Progenitor cell of endocrine pancreas (in vitro differentiated cells): ENCODE results near the gene SUPT5H. TPM values are rescaled to one million over a fixed set of nuclear protein-coding genes. Genes with fewer than 3 reads are reported as not detected.
A peak's percentile ranks its signal among the peaks of the same experiment; 100 is the strongest.
"Not testable (repeated sequence)": the region's sequence is repeated elsewhere in the genome, so short reads cannot be mapped to it uniquely, and the experiment has no call there.

Source experiments
- DNase-seq: peaks from one replicate; pipeline ENCODE4 v3.0.0; 2021; ENCODE audit warnings: low spot score; ENCODE audit not compliant: unreplicated experiment
- H3K27ac Mint-ChIP-seq: 2 replicates; pipeline ENCODE4 v1.8.0; 2021; ENCODE audit warnings: mild to moderate bottlenecking, moderate library complexity, mixed read lengths
- H3K27me3 Mint-ChIP-seq: 2 replicates; pipeline ENCODE4 v1.8.0; 2021; ENCODE audit warnings: mixed read lengths
- H3K36me3 Mint-ChIP-seq: 2 replicates; pipeline ENCODE4 v1.8.0; 2022; ENCODE audit warnings: mixed read lengths; ENCODE audit not compliant: insufficient read depth
- H3K4me1 Mint-ChIP-seq: 2 replicates; pipeline ENCODE4 v1.8.0; 2021; ENCODE audit warnings: low read depth, mixed read lengths
- H3K4me3 Mint-ChIP-seq: 2 replicates; pipeline ENCODE4 v1.8.0; 2021; ENCODE audit warnings: low read depth, mild to moderate bottlenecking, moderate library complexity, mixed read lengths
- H3K9me3 Mint-ChIP-seq: 2 replicates; pipeline ENCODE4 v1.8.0; 2021; ENCODE audit warnings: low read depth, mixed read lengths
- CTCF ChIP-seq: fragments of 200-600 bp; sonication (generic); IDR thresholded peaks from one replicate; pipeline ENCODE4 v1.5.0; 2021; ENCODE audit warnings: antibody characterized with exemption, mild to moderate bottlenecking; ENCODE audit not compliant: unreplicated experiment
- total RNA-seq: library from RNA; stranded (reverse); gene quantifications from 2 replicates; pipeline ENCODE4 v1.2.1, GENCODE V29; 2021

SUPT5H gene
- total RNA-seq, 1 donor from 2014 or later, result 171 TPM

- peak; percentile 82 for TF ChIP-seq CTCF
- H3K4me1 Mint-ChIP-seq, result no peaks in the 10 kb centered on the region
- peak; percentile 74 for DNase-seq
- H3K27ac Mint-ChIP-seq, result peak overlapping the region; percentile 84
- no peaks in the 10 kb centered on the region for H3K27me3 Mint-ChIP-seq
- no peaks in the 10 kb centered on the region for H3K9me3 Mint-ChIP-seq
- peaks cover 23% of the 10 kb centered on the region for H3K36me3 Mint-ChIP-seq
- no peak overlapping the region for H3K4me3 Mint-ChIP-seq
Observed at GRCh38 chr19:39474139-39474620, 28.8 kb downstream of the SUPT5H start.

- no peaks in the 10 kb centered on the region for H3K9me3 Mint-ChIP-seq
- no peak overlapping the region for H3K27ac Mint-ChIP-seq
- no peak overlapping the region for H3K4me3 Mint-ChIP-seq
- H3K27me3 Mint-ChIP-seq, result no peaks in the 10 kb centered on the region
- H3K36me3 Mint-ChIP-seq, result peaks cover 15% of the 10 kb centered on the region
- TF ChIP-seq CTCF, result no peak
- DNase-seq, result no peak
- H3K4me1 Mint-ChIP-seq, result peaks cover 8% of the 10 kb centered on the region
Observed at GRCh38 chr19:39475748-39476147, 30.4 kb downstream of the SUPT5H start.

GRCh38 chr19:39479319-39479801 is 34.0 kb downstream of the SUPT5H start:
- H3K9me3 Mint-ChIP-seq, DNase-seq, H3K4me3 Mint-ChIP-seq, H3K27me3 Mint-ChIP-seq: not testable (repeated sequence)
- Mint-ChIP-seq H3K36me3 (peaks cover 11% of the 10 kb centered on the region), H3K27ac (peak overlapping the region; percentile 57), H3K4me1 (peaks cover 17% of the 10 kb centered on the region)

GRCh38 chr19:39479916-39480315 is 34.5 kb downstream of the SUPT5H start:
- Mint-ChIP-seq H3K27ac (peak overlapping the region; percentile 97), H3K36me3 (peaks cover 6% of the 10 kb centered on the region), H3K4me1 (peaks cover 17% of the 10 kb centered on the region), H3K9me3 (no peaks in the 10 kb centered on the region), H3K27me3 (no peaks in the 10 kb centered on the region), H3K4me3 (peak overlapping the region; percentile 84)
- TF ChIP-seq CTCF, result no peak
- no peak for DNase-seq

- Mint-ChIP-seq H3K4me1 (peaks cover 17% of the 10 kb centered on the region), H3K4me3 (peak within 1 kb of the TSS; percentile 84), H3K36me3 (peaks cover 3% of the 10 kb centered on the region), H3K27me3 (no peaks in the 10 kb centered on the region), H3K9me3 (no peaks in the 10 kb centered on the region), H3K27ac (peak within 1 kb of the TSS; percentile 97)
- TF ChIP-seq CTCF, result no peak
- DNase-seq, result peak; percentile 98
Observed at GRCh38 chr19:39480337-39481228, 35.2 kb downstream of the SUPT5H start, which contains the start of gene TIMM50. Gene TIMM50, plus strand, starts transcription at chr19:39480838. Its CDS starts 16 bp downstream, at chr19:39480854.
